GM21367 (cell line): ENCODE measurements around the gene RYR2.

Experiments
- ATAC-seq: cut with Tn5 transposase; IDR thresholded peaks from one replicate; pipeline ENCODE4 v1.9.1; 2021; ENCODE audit not compliant: unreplicated experiment

RYR2 gene

GRCh38 chr1:237759377-237759776 lies 717.4 kb downstream of the RYR2 start:
- ATAC-seq, result no peak

DNA sequence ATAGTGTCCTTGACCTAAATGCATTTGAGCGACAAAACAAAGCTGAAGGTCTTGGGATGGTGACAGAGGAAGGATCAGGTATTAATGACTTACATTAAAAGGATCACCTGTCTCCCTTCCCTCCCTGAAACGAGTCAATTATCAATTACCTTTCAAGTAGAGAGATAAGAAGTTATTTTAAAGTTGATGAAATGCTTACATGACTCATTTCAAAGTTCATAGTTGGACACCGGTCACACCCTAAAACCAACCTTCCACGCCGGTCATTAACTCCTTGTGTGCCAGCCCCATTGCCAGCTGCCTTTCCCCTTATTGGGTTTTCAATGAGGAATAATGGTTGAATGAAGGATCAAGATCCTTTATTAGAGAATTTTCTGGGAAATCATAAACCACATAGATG lies 719.0 kb downstream of the RYR2 start:
- ATAC-seq, result no peak

GRCh38 chr1:237763137-237763536 lies 721.2 kb downstream of the RYR2 start:
- ATAC-seq, result no peak

DNA sequence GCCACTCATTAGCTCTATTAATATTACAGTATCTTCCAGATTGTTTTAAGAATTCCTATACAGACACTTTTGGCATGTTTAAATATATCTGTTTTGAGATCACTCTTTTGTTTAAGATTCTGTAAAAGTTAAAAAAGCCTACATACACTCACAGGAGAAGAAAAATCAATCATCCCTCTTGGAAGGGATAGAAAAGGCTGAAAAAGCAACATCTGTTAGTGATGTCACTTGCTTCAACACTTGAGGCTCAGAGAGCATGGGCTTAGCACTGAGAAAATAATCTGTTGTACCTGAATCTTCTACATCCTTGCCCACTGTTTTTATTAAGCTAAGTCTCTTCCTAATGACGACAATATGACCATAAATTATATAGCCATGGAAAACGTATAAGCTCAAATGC lies 721.8 kb downstream of the RYR2 start:
- ATAC-seq, result no peak

DNA sequence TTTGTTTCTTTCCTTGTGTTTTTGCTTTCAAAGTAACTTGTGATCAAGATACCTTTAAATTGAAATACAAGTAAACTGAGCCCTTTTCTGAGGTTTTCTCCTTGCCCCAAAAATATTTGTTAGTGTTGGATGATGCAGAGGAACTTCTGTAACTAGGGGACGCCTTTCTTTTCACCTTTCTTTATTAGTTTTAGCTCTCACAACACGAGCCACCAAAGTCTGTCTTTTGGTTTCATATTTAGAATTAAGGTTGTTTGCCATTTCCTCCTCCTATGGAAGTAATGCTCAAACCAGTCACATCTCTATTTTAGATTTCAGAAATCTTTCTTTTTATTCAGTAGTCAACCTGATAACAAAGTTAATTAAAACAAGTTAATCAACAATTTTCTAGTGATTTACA lies 727.9 kb downstream of the RYR2 start:
- no peak for ATAC-seq

DNA sequence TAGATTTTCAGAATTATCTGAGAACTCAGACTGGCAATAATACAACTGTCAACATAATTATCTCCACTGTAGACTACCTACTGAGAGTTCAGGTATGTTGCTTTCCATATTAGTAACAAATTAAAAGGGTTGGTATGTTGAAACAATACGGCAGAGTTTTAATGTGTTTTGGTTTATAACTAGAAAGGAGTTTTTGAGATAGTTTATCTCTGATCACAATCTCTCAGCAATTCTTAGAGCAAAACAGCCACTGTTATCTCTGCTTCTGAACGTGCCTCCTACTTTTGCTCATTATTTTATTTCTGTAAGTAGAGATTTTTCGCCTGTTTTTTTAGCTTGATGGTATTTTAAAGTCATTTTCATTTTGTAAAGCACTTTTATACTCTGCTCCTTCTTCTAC lies 730.0 kb downstream of the RYR2 start:
- ATAC-seq, result no peak

DNA sequence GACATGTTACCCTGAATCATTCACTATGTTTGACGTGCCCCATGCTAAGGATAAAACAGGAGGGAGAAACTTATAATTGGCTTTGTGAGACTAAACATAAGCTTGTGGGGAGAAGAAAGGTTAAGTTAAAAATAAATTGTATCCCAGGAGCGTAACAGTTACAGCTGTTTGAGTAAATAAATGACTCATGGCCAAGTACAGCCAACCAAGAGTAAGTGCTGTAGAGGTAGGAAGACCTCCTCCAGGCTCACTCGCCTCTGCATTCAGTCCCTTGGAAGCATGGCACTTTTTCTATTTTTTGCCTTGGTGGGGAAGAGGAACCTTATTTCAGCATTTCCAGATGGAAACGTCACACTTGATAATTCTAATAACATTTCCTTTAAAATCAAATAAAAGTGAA lies 732.3 kb downstream of the RYR2 start:
- ATAC-seq, result no peak

- ATAC-seq, result no peak
Measured at GRCh38 chr1:237779356-237779755, 737.4 kb downstream of the RYR2 start.

DNA sequence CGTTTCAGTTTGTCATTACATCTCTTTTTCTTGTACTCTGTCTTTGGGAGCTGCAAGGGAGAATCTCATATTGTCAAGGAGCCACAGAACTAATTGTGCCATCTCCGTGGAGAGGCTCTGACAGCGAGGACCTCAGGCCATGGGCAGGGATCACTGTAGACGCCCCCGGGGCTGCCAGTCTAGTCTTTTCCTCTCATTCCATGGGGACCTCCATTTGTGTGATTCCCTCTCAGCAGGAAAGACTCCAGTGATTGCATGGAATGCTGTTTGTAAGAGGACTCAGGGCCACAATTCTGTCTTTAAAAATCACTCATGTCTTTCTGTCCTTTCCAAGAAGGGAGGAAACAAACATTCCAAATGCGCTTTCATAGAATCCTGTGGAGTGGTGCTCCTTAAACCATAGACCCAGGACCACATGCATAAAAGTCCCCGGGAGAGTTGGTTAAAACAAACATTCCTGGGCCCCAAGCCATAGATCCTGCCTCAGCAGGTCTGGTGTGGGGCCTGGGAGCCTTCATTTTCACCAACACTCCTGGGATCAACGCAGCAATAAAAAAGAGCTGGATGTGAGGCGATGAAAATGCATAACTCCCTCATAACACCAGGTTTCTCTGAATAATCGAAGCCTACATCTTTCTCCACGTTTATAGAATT lies 744.2 kb downstream of the RYR2 start:
- ATAC-seq, result no peak

GRCh38 chr1:237788069-237788468 lies 746.1 kb downstream of the RYR2 start:
- no peak for ATAC-seq

- ATAC-seq, result no peak
Measured at GRCh38 chr1:237789619-237790018, 747.6 kb downstream of the RYR2 start.

DNA sequence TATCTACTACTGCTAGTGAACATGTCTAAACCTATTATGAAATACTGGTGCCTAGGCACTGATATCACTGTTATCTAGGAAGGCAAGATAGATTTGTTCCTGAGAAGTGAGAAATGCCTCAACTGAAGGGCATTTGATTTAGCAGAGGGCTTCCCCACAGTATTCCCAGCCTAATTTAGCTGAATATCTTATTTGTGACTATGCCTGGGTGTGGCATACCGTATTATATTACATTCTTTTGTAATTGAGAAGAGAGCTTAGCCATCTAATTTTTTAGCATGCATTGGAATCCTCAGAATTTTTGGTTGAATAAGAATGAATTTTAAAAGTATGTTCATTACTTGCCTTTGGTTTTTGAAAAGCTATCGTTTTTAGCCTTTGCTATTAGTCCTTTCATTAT lies 749.6 kb downstream of the RYR2 start:
- ATAC-seq, result no peak

GRCh38 chr1:237792149-237792548 lies 750.2 kb downstream of the RYR2 start:
- ATAC-seq, result no peak

DNA sequence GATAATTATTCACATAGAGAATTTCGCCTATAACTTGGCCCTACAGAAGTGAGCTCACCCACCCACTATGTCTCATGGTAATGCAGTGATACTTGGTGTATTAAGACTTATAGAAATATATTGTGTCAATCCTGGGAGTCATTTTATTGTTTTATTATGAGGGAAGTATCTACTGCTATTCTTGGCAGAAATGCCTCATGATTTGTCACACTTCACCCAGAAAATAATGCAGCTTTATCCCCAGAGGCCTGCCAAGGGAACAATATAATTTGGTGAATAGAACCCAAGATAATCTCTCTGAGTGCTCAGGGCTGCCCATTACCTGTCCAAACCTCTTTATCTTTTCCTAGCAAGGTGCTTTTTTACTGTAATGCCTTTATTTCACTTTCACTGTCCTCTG lies 750.7 kb downstream of the RYR2 start:
- ATAC-seq, result no peak

DNA sequence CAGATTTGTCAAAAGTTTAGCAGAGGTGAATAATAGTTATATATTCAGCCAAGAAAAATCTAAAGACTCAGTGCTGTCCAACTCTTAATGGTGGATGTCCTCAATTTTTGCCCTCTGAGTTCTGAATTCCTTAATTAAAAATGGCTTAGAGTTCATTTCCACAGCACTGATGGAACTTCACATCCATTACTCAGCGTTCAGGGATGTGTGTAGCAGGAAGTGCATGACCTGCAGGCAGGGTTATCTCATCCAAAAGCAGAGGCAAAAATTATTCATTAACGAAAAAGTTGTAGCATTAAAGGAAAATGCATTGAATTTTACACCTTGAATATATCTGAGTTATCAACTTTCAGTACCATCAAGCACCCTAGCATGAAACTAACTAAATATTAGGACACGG lies 752.1 kb downstream of the RYR2 start:
- ATAC-seq, result no peak

GRCh38 chr1:237795558-237795957 lies 753.6 kb downstream of the RYR2 start:
- no peak for ATAC-seq

DNA sequence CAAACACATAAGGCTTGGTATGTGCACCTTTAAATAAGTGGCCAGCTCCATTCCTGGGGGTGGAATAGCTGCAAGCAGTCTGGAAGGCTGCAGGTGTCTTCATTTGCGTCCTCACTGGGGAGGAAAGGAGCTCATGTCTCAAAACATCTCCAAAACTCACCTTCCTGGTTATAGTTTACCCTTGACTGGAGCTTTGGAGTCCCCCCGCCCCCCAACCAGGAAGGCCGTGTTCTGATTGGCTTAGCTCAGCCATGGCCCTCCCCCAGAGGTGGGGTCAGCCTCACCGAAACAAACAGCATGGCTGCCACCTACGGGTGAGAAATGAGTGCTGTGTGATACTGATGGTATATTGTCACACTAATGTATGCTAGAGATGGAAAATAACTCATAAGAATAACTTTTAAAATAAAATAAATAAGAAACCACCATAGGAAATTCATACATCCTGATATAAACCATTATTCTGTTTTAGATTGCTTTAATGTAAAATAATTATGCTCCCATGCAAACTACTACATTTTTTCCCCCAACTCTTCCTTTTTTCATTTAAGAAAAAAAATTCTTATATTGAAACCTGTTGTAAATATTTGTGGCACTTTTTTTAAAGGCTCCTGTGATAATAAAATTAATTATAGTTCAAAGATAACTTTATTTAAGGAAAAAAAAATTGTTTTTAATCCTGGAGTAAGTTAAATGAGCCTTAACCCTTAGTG lies 757.9 kb downstream of the RYR2 start:
- ATAC-seq, result peak; percentile 96

- no peak for ATAC-seq
Measured at GRCh38 chr1:237804516-237804915, 762.5 kb downstream of the RYR2 start.

DNA sequence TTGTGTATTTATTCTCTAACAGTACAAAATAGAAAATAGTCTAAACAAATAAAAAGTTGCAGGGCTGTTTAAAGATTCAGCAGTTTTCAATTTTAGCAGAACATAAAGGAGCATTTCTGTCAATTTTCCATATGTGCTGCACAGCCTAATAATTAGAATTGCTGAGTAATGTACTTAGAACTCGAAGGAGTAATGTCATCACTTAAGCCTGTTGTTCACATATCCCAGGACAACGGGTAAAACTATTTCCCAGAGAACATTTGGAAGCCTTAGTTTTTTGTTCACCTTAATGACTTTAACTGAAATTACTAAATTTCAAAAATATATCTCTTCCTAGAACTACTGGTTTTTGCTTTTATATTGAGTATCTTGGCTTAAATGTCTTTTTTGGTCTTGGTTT lies 767.1 kb downstream of the RYR2 start:
- ATAC-seq, result no peak

DNA sequence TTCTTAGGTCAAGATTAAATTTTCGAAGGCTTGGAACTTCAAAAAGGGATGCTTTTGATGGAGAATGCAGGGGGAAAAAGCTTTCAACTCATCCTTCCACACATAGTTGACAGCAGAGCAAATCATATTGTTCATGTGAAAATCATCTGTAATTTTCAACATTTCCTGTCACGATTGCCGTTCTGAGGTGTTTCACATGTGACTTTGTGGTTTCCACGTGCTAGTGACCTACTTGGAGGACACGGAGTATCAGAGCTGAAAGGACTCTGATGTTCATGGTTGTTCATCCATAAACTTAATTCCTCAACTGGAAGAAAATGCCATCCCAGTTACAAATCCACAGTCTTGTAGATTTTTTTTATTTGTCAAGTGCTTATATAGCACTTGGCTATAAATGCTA lies 769.6 kb downstream of the RYR2 start:
- ATAC-seq, result no peak

GRCh38 chr1:237812061-237812460 lies 770.1 kb downstream of the RYR2 start:
- ATAC-seq, result no peak

- ATAC-seq, result no peak
Measured at GRCh38 chr1:237814319-237814924, 772.4 kb downstream of the RYR2 start.

DNA sequence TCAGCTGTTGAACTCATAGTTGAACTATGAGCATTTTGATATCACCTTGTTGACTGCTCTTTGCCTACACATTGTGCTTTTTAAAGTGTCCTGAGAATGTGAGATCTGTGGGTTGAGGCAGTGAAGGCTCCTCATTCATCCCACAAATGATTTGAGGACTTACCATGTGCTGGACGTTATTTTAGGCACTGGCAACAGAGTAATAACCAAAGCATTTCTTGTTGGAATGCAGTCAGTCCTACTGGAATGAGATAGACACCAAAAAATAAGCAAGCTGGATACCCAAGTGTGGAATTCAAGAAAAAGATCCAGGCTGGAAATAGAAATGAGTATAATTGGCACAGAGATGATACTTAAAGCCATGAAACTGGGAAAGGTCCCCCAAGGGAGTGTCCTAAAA lies 775.3 kb downstream of the RYR2 start:
- ATAC-seq, result no peak
